H1 (cell line): ENCODE measurements around the gene NFASC. TPM values are rescaled to one million over a fixed set of nuclear protein-coding genes. Genes with fewer than 3 reads are reported as not detected.
A peak's percentile ranks its signal among the peaks of the same experiment; 100 is the strongest.

Experiments
- KDM1A ChIP-seq: fragments of 200-600, 300-600 bp; sonication (generic); IDR thresholded peaks from 2 replicates; pipeline ENCODE4 v1.7.1; 2016; ENCODE audit warnings: mild to moderate bottlenecking, low read length, borderline replicate concordance
- SIN3A ChIP-seq, 2 experiments: IDR thresholded peaks in 1 of 2; conservative IDR thresholded peaks in 1 of 2; 2 replicates each; pipeline ENCODE4 v1.6.1; 2011 to 2012; ENCODE audit warnings: low read length in 2 of 2, improper control_type of control experiment in 1 of 2, low read depth in 1 of 2, mild to moderate bottlenecking in 1 of 2
- SUZ12 ChIP-seq: fragments of 200-600 bp; sonication (generic); IDR thresholded peaks from 2 replicates; pipeline ENCODE4 v1.6.1; 2012; ENCODE audit warnings: mild to moderate bottlenecking, inconsistent platforms, low read length, moderate library complexity, mixed read lengths
- polyA plus RNA-seq, 7 experiments: library from polyadenylated mRNA; depleted of rRNA in 3 of 7; stranded (reverse) in 5 of 7; unstranded in 2 of 7; fragments of >200 nt in 5 of 7; fragments of 200-250 nt in 2 of 7; gene quantifications; 1 replicate in 5 of 7; 2 replicates in 1 of 7; 4 replicates in 1 of 7; pipeline versions ENCODE4 v1.2.1 to v1.2.3, GENCODE V29; 2011 to 2013; ENCODE audit warnings: missing spikeins in 2 of 7, mixed read lengths in 2 of 7
- total RNA-seq: library from RNA; stranded (reverse); fragmentation: NEBNext Ultra II Directional; extraction: Animal tissue kit (Norgen Biotek cat#: 25700); gene quantifications from 2 replicates; pipeline ENCODE4 v1.2.1, GENCODE V29; 2021

The NFASC gene
- total and polyA plus RNA-seq, 2 of the 8 experiments (the other 6 are each of a cell fraction or from before 2014, with no cell fraction given): 5.0 to 15.2 TPM

- no peak; a peak in 1 of 4 replicates for TF ChIP-seq SIN3A (conservative IDR thresholded peaks at IDR 0.05 in 1 of 2, IDR thresholded peaks at IDR 0.05 in 1 of 2; ENCODE audit: low read depth in 1 of 2, low read length in 2 of 2)
- TF ChIP-seq SUZ12: 0 out of 2 replicates have a peak, but pooled peaks have one; percentile 24
- TF ChIP-seq KDM1A: no peak
Observed at GRCh38 chr1:205042911-205043806, 172.5 kb downstream of the NFASC start, which contains the start of gene CNTN2 (continued).
